IPS-20b (cell line): ENCODE results near the gene NACA2.

Experiments used
- H3K27ac ChIP-seq: one replicate; pipeline ENCODE4 v1.5.1; 2013; ENCODE audit warnings: low read length
- H3K27me3 ChIP-seq: 2 replicates; pipeline ENCODE4 v1.6.1; 2013; ENCODE audit warnings: mild to moderate bottlenecking, low read length, inconsistent platforms; ENCODE audit not compliant: insufficient read depth
- H3K36me3 ChIP-seq: 2 replicates; pipeline ENCODE4 v1.6.1; 2013; ENCODE audit warnings: low read depth, mild to moderate bottlenecking, inconsistent platforms, low read length, moderate library complexity; ENCODE audit not compliant: insufficient read depth
- H3K4me1 ChIP-seq: 2 replicates; pipeline ENCODE4 v1.6.1; 2013; ENCODE audit warnings: mild to moderate bottlenecking, control low read depth, inconsistent platforms, low read length, moderate library complexity; ENCODE audit not compliant: insufficient read depth
- H3K4me3 ChIP-seq: 2 replicates; pipeline ENCODE4 v1.5.1; 2013; ENCODE audit warnings: mild to moderate bottlenecking, low read length, inconsistent platforms
- H3K9ac ChIP-seq: 2 replicates; pipeline ENCODE4 v1.6.1; 2013; ENCODE audit warnings: low read depth, mild to moderate bottlenecking, inconsistent platforms, low read length, moderate library complexity
- H3K9me3 ChIP-seq: 2 replicates; pipeline ENCODE4 v1.6.1; 2013; ENCODE audit warnings: mild to moderate bottlenecking, low read depth, low read length, inconsistent platforms; ENCODE audit not compliant: insufficient read depth

The NACA2 gene

DNA sequence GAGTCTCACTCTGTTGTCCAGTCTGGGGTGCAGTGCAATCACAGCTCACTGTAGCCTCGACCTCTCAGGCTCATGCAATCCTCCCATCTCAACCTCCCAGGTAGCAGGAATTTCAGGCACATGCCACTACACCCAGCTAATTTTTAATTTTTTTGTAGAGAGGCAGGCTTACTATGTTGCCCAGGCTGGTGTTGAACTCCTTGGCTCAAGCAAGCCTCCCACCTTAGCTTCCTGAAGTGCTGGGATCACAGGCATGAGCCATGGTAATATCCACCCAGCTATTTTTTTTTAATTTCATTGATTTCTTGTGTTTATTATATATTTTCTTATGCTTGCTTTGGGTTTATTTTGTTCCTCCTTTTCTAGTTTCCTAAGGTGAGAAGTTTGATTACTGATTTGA is 33.9 kb upstream of the NACA2 start:
- H3K4me3 ChIP-seq = no peak overlapping the region
- H3K9me3 ChIP-seq = peaks cover 9% of the 10 kb centered on the region; the same call in 1 of the 2 replicates
- H3K9ac ChIP-seq = no peak overlapping the region
- H3K27ac ChIP-seq = no peak overlapping the region
- peaks cover 8% of the 10 kb centered on the region; the same call in 1 of the 2 replicates for H3K4me1 ChIP-seq
- no peaks in the 10 kb centered on the region for H3K27me3 ChIP-seq
- no peaks in the 10 kb centered on the region for H3K36me3 ChIP-seq

DNA sequence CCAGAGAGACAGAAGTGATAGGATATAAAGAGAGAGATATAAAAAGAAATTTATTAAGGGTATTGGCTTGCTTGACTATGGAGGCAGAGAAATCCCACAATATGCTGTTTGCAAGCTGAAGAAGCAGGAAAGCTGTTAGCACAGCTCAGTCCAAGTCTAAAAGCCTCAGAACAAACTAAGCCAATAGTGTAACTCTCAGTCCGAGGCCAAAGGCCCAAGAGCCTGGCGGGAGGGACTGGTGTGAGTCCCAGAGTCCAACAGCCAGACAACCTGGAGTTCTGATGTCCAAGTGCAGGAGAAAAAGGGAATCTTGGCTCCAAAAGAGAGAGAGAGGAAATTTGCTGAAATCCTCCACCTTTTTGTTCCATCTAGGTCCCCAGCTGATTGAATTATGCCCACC is 30.3 kb upstream of the NACA2 start:
- peaks cover 20% of the 10 kb centered on the region; the same call in 1 of the 2 replicates for H3K9me3 ChIP-seq
- no peak overlapping the region for H3K27ac ChIP-seq
- no peak overlapping the region for H3K9ac ChIP-seq
- H3K36me3 ChIP-seq = no peaks in the 10 kb centered on the region
- no peaks in the 10 kb centered on the region for H3K27me3 ChIP-seq
- H3K4me3 ChIP-seq = no peak overlapping the region
- no peaks in the 10 kb centered on the region for H3K4me1 ChIP-seq

DNA sequence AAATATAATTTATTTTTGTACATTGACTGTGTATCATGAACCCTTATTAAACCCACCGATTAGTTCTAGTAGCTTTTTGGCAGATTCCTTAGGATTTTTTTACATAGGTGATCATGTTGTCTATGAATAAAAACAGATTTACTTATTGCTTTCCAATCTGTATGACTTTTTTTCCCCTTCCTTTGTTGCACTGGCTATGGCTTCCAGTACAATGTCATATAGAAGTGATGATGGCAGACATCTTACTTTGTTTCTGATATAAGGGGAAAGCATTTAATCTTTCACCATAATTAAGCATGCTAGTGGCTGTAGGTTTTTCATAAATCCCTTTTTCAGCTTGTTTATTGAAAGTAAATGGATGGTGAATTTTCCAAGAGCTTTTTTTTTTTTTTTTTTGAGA is 28.9 kb upstream of the NACA2 start:
- peaks cover 20% of the 10 kb centered on the region; the same call in 1 of the 2 replicates for H3K9me3 ChIP-seq
- no peak overlapping the region for H3K27ac ChIP-seq
- H3K4me3 ChIP-seq = no peak overlapping the region
- H3K36me3 ChIP-seq = no peaks in the 10 kb centered on the region
- H3K27me3 ChIP-seq = no peaks in the 10 kb centered on the region
- no peak overlapping the region for H3K9ac ChIP-seq
- no peaks in the 10 kb centered on the region for H3K4me1 ChIP-seq

DNA sequence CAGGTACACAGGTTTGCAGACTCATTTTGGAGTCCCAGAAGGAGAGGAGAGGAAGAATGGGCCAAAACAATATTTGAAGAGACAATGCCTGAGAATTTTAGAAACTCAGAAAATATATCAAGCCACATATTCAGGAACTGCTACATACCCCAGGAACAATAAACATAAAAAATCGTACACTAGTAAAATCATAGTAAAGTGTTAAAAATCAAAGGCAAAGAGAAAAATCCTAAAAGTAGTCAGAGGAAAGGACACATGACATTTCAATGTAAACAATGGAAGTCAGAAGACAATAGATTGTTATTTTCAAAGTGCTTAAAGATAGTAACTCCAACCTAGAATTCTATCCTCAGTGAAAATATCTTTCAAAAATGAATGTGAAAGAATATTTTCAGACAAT is 28.5 kb upstream of the NACA2 start:
- Histone ChIP-seq H3K9ac (no peak overlapping the region), H3K27me3 (no peaks in the 10 kb centered on the region), H3K4me1 (no peaks in the 10 kb centered on the region), H3K27ac (no peak overlapping the region), H3K4me3 (no peak overlapping the region), H3K36me3 (no peaks in the 10 kb centered on the region), H3K9me3 (peaks cover 20% of the 10 kb centered on the region; the same call in 1 of the 2 replicates)

DNA sequence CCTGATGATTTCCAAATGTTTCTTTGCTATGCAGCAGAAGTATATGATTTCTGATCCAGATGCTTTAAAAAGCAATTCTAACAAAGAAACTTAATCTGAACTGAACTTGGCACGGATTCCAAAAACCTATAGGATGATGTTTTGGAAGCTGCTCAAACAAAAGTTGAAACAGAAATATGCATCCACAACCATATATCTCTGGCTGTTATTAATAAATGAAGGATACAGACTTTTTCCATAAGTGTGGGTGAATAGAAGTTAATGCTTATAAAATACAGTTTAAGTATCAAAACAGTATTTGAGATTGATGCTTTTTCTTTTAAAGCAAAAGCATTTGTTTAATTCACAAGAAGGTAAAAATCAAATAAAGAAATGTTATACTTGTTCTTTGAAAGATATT is 27.9 kb upstream of the NACA2 start:
- Histone ChIP-seq H3K27me3 (no peaks in the 10 kb centered on the region), H3K36me3 (no peaks in the 10 kb centered on the region), H3K9ac (no peak overlapping the region), H3K9me3 (peaks cover 20% of the 10 kb centered on the region; the same call in 1 of the 2 replicates), H3K4me3 (no peak overlapping the region), H3K4me1 (no peaks in the 10 kb centered on the region), H3K27ac (no peak overlapping the region)

DNA sequence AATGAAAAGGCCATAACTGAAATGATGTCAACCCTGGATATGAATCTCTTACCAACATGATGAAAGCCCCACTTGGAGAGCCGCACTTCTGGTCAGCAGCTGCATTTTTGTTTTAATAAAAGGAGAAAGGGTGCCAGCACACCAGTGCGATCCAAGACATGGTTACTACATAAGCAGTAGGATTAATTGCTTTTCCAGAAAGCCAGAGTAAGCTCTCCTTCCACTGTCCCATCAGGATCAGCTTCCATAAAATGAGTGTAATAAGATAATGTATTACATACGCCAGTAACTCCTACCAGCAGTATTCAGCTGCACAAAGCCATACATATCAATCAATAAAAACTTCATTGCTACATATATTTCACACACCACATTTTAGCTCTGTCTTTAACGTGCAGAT is 26.3 kb upstream of the NACA2 start:
- Histone ChIP-seq H3K9me3 (peaks cover 20% of the 10 kb centered on the region; the same call in 1 of the 2 replicates), H3K36me3 (no peaks in the 10 kb centered on the region), H3K4me1 (no peaks in the 10 kb centered on the region), H3K4me3 (no peak overlapping the region), H3K9ac (no peak overlapping the region), H3K27ac (no peak overlapping the region), H3K27me3 (no peaks in the 10 kb centered on the region)

DNA sequence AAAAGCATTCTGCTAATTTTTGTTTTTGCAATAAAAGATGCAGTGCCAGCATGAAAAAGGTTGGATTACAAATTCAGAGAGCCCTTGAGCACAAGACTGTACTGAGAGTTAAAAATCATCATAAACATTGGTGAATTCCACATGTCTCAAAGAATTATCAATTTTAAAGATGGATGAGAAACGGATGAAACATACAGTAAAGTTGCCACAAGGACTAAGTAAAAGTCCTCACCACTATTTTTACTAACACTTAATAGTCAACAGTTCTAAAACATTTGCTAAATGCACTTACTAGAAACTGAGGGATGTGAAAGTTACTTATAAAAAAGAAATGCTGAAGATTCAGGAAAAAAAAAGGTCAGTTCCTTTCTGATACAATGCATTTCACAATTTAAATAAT is 25.8 kb upstream of the NACA2 start:
- Histone ChIP-seq H3K9ac (no peak overlapping the region), H3K27ac (no peak overlapping the region), H3K4me1 (no peaks in the 10 kb centered on the region), H3K4me3 (no peak overlapping the region), H3K27me3 (no peaks in the 10 kb centered on the region), H3K36me3 (no peaks in the 10 kb centered on the region), H3K9me3 (peaks cover 20% of the 10 kb centered on the region; the same call in 1 of the 2 replicates)

DNA sequence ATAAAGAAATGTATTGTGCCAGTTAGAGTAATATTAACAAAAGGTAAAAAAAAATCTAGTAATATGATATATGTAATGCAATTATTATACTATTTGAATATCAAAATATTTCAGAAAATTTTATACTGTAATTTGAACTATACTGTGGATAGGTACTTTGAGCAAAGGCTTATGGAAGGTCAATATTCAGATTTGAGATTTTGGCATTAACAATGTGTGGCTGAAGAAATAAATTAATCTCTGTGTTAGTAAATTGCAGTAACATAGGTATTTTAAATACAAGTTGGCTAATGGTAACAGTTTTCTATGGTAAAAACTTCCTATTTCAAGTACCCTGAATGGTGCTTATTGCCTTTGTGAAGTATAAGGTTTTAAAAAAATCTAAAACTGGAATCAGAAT is 23.2 kb upstream of the NACA2 start:
- Histone ChIP-seq H3K4me1 (no peaks in the 10 kb centered on the region), H3K36me3 (no peaks in the 10 kb centered on the region), H3K9ac (no peak overlapping the region), H3K27me3 (no peaks in the 10 kb centered on the region), H3K27ac (no peak overlapping the region), H3K4me3 (no peak overlapping the region), H3K9me3 (peaks cover 5% of the 10 kb centered on the region; the same call in 1 of the 2 replicates)

DNA sequence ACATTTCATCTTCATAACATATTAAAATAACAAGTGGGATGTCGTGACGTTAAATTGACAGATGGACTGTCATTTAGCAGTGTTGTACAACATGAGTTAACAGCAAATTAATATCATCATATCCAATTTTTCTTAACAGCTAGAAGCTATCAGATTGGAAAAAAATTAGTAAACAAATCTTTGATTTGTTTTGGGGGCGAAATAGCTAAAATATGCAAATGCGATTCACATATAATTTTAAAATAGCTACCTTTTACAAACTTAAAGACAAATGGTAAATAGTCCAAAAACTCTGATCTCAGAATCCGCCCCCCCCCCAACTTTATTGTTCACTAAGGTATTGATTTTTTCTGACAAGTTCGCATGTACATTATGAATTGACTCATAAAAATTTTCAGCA is 20.3 kb upstream of the NACA2 start:
- no peak overlapping the region for H3K9ac ChIP-seq
- H3K27ac ChIP-seq = no peak overlapping the region
- no peaks in the 10 kb centered on the region for H3K9me3 ChIP-seq
- no peak overlapping the region for H3K4me3 ChIP-seq
- no peaks in the 10 kb centered on the region for H3K4me1 ChIP-seq
- no peaks in the 10 kb centered on the region for H3K27me3 ChIP-seq
- H3K36me3 ChIP-seq = no peaks in the 10 kb centered on the region

DNA sequence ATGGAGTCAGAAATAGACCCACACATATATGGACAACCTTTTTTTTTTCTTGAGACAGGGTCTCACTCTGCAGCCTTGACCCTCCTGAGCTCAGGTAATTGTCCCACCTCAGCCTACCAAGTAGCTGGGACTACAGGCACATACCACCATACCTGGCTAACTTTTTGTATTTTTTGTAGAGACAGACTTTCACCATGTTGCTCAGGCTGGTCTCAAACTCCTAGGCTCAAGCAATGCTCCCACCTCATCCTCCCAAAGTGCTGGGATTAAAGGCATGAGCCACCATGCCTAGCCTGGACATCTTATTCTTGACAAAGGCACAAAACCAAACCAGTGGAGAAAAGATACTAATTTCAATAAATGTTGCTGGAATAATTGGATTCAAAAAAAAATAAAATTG is 14.7 kb upstream of the NACA2 start:
- no peaks in the 10 kb centered on the region for H3K4me1 ChIP-seq
- no peak overlapping the region for H3K4me3 ChIP-seq
- H3K27me3 ChIP-seq = no peaks in the 10 kb centered on the region
- no peak overlapping the region for H3K27ac ChIP-seq
- H3K9ac ChIP-seq = no peak overlapping the region
- no peaks in the 10 kb centered on the region for H3K36me3 ChIP-seq
- no peaks in the 10 kb centered on the region for H3K9me3 ChIP-seq

DNA sequence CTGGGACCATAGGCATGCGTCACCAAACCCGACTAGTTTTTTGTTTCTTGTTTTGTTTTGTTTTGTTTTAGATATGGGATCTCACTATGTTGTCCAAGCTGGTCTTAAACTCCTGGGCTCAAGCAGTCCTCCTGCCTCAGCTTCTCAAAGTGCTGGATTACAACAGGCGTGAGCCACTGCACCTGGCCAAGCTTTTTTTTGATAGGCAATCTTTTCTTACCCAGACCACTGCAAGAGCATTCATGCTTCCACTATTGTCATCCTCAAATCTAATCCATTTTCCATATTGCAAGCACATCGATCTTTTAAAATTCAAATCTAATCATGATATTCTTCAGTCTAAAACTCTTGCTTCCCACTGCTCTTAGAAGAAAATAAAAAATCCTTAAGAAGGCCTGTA is 10.3 kb upstream of the NACA2 start:
- H3K36me3 ChIP-seq = no peaks in the 10 kb centered on the region
- no peaks in the 10 kb centered on the region for H3K4me1 ChIP-seq
- H3K9me3 ChIP-seq = no peaks in the 10 kb centered on the region
- H3K4me3 ChIP-seq = no peak overlapping the region
- H3K9ac ChIP-seq = no peak overlapping the region
- no peaks in the 10 kb centered on the region for H3K27me3 ChIP-seq
- H3K27ac ChIP-seq = no peak overlapping the region

DNA sequence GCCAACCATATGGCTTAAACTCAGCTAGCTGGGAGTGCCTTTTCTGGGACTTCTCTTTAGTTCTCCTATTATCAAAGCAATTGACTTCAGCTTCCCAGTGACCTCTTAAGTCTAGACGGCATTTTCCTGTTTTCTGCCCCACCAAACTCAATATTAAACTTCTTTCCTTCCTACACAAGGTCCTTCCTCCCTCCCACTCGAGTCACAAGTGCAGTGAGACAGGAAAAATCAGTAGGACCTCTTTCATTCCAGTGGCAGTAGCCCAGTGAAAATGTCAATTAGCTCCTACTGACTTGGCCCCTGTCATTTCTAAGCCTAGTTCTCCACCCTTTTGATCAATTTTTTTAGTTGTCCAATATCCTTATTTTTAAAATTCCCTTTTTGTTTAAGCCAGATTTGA is 9.6 kb upstream of the NACA2 start:
- no peak overlapping the region for H3K9ac ChIP-seq

DNA sequence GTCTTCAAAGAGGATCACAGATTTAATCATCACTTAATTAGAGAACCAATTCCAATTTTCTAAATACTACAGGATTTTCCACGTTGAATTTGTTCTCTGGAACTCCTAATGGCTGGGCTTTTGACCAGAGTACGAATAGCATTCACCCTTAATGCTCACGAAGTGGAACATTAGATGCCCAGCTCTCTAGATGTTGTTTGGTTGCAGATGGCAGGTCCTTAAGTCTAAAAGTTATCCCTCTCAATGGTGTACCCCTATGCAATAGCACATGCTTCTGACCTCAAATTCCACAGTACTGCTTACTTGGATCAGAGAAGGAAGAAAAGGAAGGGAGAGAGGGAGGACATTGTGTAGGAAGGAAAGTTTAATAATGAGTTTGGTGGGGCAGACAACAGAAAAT is 8.6 kb upstream of the NACA2 start:
- H3K27me3 ChIP-seq = no peaks in the 10 kb centered on the region
- no peak overlapping the region for H3K27ac ChIP-seq
- H3K9ac ChIP-seq = no peak overlapping the region
- no peak overlapping the region for H3K4me3 ChIP-seq
- H3K4me1 ChIP-seq = no peaks in the 10 kb centered on the region
- no peaks in the 10 kb centered on the region for H3K9me3 ChIP-seq
- no peaks in the 10 kb centered on the region for H3K36me3 ChIP-seq

More for the DNA sequence above, 9.6 kb upstream of the NACA2 start:
- H3K27ac ChIP-seq = no peak overlapping the region
- no peaks in the 10 kb centered on the region for H3K36me3 ChIP-seq
- no peaks in the 10 kb centered on the region for H3K9me3 ChIP-seq
- no peaks in the 10 kb centered on the region for H3K4me1 ChIP-seq
- H3K4me3 ChIP-seq = no peak overlapping the region
- no peaks in the 10 kb centered on the region for H3K27me3 ChIP-seq
